Hepatocyte (in vitro differentiated cells): ENCODE data around the gene TIGD6.

Experiments used
- CTCF ChIP-seq: fragments of 200-600 bp; sonication (generic); IDR thresholded peaks from 2 replicates; pipeline ENCODE4 v1.5.1; 2016; ENCODE audit warnings: antibody characterized with exemption, mild to moderate bottlenecking; ENCODE audit not compliant: poor library complexity
- EZH2phosphoT487 ChIP-seq: fragments of 200-600 bp; sonication (generic); IDR thresholded peaks from one replicate; pipeline ENCODE4 v1.6.1; 2018; ENCODE audit warnings: antibody characterized with exemption, mild to moderate bottlenecking, low read depth, moderate library complexity; ENCODE audit not compliant: unreplicated experiment, severe bottlenecking

GRCh38 chr5:150033334-150033733 lies 32.9 kb upstream of the TIGD6 start:
- TF ChIP-seq CTCF: no peak
- TF ChIP-seq EZH2phosphoT487: no peak
